Stimulated activated CD8-positive, alpha-beta memory T cell treated with anti-CD3 and anti-CD28 coated beads, Interleukin-12 subunit alpha, Interleukin-12 subunit beta, amount 100 ng/mL, for 24 hours (primary cell): ENCODE data around the gene MCCD1.

Source experiments
- DNase-seq: peaks from one replicate; pipeline ENCODE4 v3.0.0-alpha.2; 2020; ENCODE audit errors: extremely low read depth

Gene MCCD1

DNA sequence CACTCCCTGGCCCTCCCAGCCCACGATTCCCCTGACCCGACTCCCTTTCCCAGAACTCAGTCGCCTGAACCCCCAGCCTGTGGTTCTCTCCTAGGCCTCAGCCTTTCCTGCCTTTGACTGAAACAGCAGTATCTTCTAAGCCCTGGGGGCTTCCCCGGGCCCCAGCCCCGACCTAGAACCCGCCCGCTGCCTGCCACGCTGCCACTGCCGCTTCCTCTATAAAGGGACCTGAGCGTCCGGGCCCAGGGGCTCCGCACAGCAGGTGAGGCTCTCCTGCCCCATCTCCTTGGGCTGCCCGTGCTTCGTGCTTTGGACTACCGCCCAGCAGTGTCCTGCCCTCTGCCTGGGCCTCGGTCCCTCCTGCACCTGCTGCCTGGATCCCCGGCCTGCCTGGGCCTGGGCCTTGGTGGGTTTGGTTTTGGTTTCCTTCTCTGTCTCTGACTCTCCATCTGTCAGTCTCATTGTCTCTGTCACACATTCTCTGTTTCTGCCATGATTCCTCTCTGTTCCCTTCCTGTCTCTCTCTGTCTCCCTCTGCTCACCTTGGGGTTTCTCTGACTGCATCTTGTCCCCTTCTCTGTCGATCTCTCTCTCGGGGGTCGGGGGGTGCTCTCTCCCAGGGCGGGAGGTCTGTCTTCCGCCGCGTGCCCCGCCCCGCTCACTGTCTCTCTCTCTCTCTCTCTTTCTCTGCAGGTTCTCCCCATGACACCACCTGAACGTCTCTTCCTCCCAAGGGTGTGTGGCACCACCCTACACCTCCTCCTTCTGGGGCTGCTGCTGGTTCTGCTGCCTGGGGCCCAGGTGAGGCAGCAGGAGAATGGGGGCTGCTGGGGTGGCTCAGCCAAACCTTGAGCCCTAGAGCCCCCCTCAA, 43.5 kb downstream of the MCCD1 start, which contains the start of gene LTA:
Gene LTA, plus strand, starts transcription at position 249 of the 871 bp plus-strand sequence. Its CDS starts 454 bp downstream, at position 703.
- peak; percentile 47 for DNase-seq

DNA sequence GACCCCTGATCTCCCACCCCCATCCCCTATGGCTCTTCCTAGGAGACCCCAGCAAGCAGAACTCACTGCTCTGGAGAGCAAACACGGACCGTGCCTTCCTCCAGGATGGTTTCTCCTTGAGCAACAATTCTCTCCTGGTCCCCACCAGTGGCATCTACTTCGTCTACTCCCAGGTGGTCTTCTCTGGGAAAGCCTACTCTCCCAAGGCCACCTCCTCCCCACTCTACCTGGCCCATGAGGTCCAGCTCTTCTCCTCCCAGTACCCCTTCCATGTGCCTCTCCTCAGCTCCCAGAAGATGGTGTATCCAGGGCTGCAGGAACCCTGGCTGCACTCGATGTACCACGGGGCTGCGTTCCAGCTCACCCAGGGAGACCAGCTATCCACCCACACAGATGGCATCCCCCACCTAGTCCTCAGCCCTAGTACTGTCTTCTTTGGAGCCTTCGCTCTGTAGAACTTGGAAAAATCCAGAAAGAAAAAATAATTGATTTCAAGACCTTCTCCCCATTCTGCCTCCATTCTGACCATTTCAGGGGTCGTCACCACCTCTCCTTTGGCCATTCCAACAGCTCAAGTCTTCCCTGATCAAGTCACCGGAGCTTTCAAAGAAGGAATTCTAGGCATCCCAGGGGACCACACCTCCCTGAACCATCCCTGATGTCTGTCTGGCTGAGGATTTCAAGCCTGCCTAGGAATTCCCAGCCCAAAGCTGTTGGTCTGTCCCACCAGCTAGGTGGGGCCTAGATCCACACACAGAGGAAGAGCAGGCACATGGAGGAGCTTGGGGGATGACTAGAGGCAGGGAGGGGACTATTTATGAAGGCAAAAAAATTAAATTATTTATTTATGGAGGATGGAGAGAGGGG, 44.7 kb downstream of the MCCD1 start:
- DNase-seq, result no peak

GRCh38 chr6:31574106-31575061, 45.6 kb downstream of the MCCD1 start:
- DNase-seq, result no peak

DNA sequence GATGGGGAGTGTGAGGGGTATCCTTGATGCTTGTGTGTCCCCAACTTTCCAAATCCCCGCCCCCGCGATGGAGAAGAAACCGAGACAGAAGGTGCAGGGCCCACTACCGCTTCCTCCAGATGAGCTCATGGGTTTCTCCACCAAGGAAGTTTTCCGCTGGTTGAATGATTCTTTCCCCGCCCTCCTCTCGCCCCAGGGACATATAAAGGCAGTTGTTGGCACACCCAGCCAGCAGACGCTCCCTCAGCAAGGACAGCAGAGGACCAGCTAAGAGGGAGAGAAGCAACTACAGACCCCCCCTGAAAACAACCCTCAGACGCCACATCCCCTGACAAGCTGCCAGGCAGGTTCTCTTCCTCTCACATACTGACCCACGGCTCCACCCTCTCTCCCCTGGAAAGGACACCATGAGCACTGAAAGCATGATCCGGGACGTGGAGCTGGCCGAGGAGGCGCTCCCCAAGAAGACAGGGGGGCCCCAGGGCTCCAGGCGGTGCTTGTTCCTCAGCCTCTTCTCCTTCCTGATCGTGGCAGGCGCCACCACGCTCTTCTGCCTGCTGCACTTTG, 46.7 kb downstream of the MCCD1 start, which contains the start of gene TNF:
Gene TNF, plus strand, starts transcription at position 231 of the 567 bp plus-strand sequence. Its CDS starts 177 bp downstream, at position 408.
- DNase-seq, result peak; percentile 55

- no peak for DNase-seq
Observed at GRCh38 chr6:31575952-31576685, 47.4 kb downstream of the MCCD1 start.

GRCh38 chr6:31576897-31577578, 48.3 kb downstream of the MCCD1 start:
- no peak for DNase-seq

DNA sequence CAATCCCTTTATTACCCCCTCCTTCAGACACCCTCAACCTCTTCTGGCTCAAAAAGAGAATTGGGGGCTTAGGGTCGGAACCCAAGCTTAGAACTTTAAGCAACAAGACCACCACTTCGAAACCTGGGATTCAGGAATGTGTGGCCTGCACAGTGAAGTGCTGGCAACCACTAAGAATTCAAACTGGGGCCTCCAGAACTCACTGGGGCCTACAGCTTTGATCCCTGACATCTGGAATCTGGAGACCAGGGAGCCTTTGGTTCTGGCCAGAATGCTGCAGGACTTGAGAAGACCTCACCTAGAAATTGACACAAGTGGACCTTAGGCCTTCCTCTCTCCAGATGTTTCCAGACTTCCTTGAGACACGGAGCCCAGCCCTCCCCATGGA, 48.8 kb downstream of the MCCD1 start:
- DNase-seq, result no peak

GRCh38 chr6:31578184-31579118, 49.7 kb downstream of the MCCD1 start:
- no peak for DNase-seq

- DNase-seq, result no peak
Observed at GRCh38 chr6:31579119-31579505, 50.4 kb downstream of the MCCD1 start.
